ENCODE measurements around the gene NTSR1. TPM values are rescaled to one million over a fixed set of nuclear protein-coding genes. Genes with fewer than 3 reads are reported as not detected.

Gene NTSR1
- total and polyA plus RNA-seq, 2 experiments from 2014 or later = not detected

DNA sequence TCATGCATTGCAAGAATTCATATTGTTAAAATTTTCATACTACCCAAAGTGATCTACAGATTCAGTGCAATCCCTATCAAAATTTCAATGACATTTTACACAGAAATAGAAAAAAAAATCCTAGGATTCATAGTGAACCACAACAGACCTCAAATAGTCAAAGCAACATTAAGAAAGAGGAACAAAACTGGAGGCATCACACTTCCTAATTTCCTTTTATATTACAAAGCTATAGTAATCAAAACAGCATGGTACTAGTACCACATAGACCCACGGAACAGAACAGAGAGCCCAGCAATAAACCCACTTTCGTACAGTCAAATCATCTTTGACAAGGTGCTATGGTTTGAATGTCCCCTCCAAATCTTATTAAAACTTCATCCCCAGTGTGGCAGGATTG, 39.7 kb downstream of the NTSR1 start:
- H3F3A ChIP-seq (ENCODE audit: insufficient read depth) = no peaks in the 10 kb centered on the region
- no peak overlapping the region for H3K4me2 ChIP-seq (ENCODE audit: unreplicated experiment)
- 57 to 65% methylated on average over 2 of the region's 2 CpGs for WGBS, 2 experiments (ENCODE audit: low coverage in 1 of 2, low lambda C conversion rate in 2 of 2, missing lambda C conversion rate in 2 of 2)
- H3K9me2 ChIP-seq (ENCODE audit: insufficient read depth) = no peaks in the 10 kb centered on the region
- no peak overlapping the region for H3K4me3 ChIP-seq
- DNase-seq = no peak
- H3K27ac ChIP-seq = no peak overlapping the region
- H3K79me2 ChIP-seq (ENCODE audit: insufficient read depth) = no peaks in the 10 kb centered on the region
- no peak overlapping the region for H3K9ac ChIP-seq
- no peaks in the 10 kb centered on the region for H4K20me1 ChIP-seq (ENCODE audit: insufficient read depth)
- H2AFZ ChIP-seq = no peak overlapping the region
- no peaks in the 10 kb centered on the region for H3K9me3 ChIP-seq (ENCODE audit: low read depth)
- TF ChIP-seq EZH2phosphoT487 (IDR thresholded peaks at IDR 0.05; ENCODE audit: insufficient read depth, low read depth) (no peak), EZH2 (IDR thresholded peaks at IDR 0.05; ENCODE audit: insufficient read depth, poor library complexity, severe bottlenecking) (no peak)
- 0 out of 2 replicates have a peak, but pooled peaks cover 4% of the 10 kb centered on the region for H3K4me1 ChIP-seq (ENCODE audit: insufficient read depth)
- in situ Hi-C loops (cut with MboI) = loop anchor here (5.0 kb wide), 1 partner anchor 51 kb away; no protein-coding TSS in a partner anchor
- no peaks in the 10 kb centered on the region for H3K36me3 ChIP-seq (ENCODE audit: low read depth)
- peaks cover 6% of the 10 kb centered on the region; the same call in 1 of the 2 replicates for H3K27me3 ChIP-seq (replicated peaks; ENCODE audit: insufficient read depth)

DNA sequence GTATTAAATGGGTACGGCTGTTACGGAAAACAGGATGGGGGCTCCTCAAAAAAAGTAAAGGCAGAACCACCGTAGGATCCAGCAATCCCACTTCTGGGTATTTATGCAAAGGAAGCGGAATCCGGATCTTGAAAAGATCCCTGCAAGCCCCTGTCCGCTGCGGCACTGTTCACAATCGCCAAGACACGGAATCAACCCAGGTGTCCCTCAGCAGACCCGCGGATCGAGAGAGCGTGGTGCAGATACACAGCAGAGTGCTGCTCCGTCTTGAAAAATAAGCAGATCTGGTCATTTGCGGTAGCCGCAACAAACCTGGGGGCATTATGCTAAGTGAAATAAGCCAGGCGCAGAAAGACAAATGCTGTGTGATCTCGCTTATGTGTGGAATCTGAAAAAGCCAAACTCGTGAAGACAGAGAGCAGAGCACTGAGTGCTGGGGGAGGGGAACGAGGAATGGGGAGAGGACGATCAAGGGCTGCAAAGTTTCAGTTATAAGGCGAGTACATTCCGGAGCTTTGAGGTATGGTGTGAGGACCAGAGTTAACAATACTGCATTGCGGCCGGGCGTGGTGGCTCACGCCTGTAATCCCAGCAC, 41.3 kb downstream of the NTSR1 start:
- Histone ChIP-seq H3K4me3 (no peak overlapping the region), H3K9me2 (ENCODE audit: insufficient read depth) (no peaks in the 10 kb centered on the region), H3K79me2 (ENCODE audit: insufficient read depth) (no peaks in the 10 kb centered on the region), H3K27me3 (replicated peaks; ENCODE audit: insufficient read depth) (peaks cover 6% of the 10 kb centered on the region; the same call in 1 of the 2 replicates), H2AFZ (no peak overlapping the region), H3K9ac (no peak overlapping the region), H3F3A (ENCODE audit: insufficient read depth) (no peaks in the 10 kb centered on the region), H3K9me3 (ENCODE audit: low read depth) (no peaks in the 10 kb centered on the region), H3K36me3 (ENCODE audit: low read depth) (no peaks in the 10 kb centered on the region), H4K20me1 (ENCODE audit: insufficient read depth) (no peaks in the 10 kb centered on the region), H3K4me1 (ENCODE audit: insufficient read depth) (0 out of 2 replicates have a peak, but pooled peaks cover 4% of the 10 kb centered on the region), H3K4me2 (ENCODE audit: unreplicated experiment) (no peak overlapping the region), H3K27ac (no peak overlapping the region)
- in situ Hi-C loops (cut with MboI) = loop anchor here (5.0 kb wide), 1 partner anchor 53 kb away; no protein-coding TSS in a partner anchor
- no peak for TF ChIP-seq EZH2phosphoT487 (IDR thresholded peaks at IDR 0.05; ENCODE audit: insufficient read depth, low read depth)
- TF ChIP-seq EZH2 (IDR thresholded peaks at IDR 0.05; ENCODE audit: insufficient read depth, poor library complexity, severe bottlenecking) = no peak
- WGBS, 2 experiments (ENCODE audit: low coverage in 1 of 2, low lambda C conversion rate in 2 of 2, missing lambda C conversion rate in 2 of 2) = 58 to 59% methylated on average over 27 of the region's 27 CpGs
- no peak for DNase-seq

DNA sequence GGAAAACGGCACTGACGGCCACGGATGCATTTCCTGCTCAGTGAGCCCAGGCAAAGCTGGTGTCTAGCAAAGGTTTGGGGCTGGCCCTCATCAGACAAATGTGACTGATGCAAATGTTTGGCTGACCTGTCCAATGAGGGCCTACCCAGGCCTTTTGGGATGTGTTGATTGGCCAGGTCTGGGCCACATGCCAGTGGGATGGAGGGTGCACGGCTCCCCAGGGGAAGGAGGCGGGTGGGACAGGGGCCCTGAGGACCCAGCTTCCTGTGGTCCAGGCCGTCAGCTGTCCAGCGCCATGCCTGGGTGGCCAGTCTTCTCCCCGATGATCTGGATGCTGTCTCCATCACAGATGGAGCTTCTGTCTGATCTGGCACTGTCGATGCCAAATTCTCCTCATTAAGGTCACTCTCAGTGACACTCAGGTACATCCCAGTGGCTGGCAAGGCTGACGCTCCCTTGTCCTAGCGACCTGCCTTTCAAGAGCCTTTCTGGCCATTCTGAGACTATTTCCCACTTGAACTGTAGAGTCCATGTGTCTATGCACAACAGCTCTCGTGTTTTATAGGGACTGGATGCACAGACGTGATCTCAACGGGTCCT, 43.0 kb downstream of the NTSR1 start:
- H3K27ac ChIP-seq = no peak overlapping the region

DNA sequence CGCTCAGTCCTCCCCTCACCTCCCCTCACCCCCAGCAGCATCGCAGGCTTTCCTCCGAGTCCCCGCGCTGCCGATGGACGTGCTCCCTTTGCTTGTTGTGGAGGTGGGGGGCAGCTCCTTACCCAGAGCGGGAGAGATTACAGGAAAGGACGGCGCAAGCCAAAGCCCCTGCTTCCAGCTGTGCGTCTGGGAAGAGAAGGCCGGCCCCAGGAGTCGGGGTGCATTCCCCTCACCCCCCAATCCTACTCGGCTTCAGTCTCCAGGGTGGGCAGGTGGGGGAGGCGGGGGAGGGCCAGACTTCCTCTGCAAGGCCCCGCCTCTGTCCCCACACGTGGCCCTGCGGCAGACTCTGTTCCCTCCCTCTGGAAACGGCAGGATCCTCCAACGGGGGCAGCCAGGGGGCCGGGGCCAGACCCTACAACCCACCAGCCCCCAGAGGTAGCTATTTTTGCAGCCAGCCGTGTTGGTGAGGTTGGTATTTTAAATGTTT, 43.6 kb downstream of the NTSR1 start:
- no peaks in the 10 kb centered on the region for H3K36me3 ChIP-seq (ENCODE audit: low read depth)
- TF ChIP-seq EZH2 (IDR thresholded peaks at IDR 0.05; ENCODE audit: insufficient read depth, poor library complexity, severe bottlenecking) (no peak), EZH2phosphoT487 (IDR thresholded peaks at IDR 0.05; ENCODE audit: insufficient read depth, low read depth) (no peak)
- H2AFZ ChIP-seq = no peak overlapping the region
- no peaks in the 10 kb centered on the region for H3K9me2 ChIP-seq (ENCODE audit: insufficient read depth)
- DNase-seq = no peak
- no peaks in the 10 kb centered on the region for H3F3A ChIP-seq (ENCODE audit: insufficient read depth)
- no peaks in the 10 kb centered on the region for H3K9me3 ChIP-seq (ENCODE audit: low read depth)
- H3K4me3 ChIP-seq = no peak overlapping the region
- H3K27ac ChIP-seq = no peak overlapping the region
- in situ Hi-C loops (cut with MboI) = no loop called here
- peaks cover 11% of the 10 kb centered on the region for H3K27me3 ChIP-seq (replicated peaks; ENCODE audit: insufficient read depth)
- H3K4me2 ChIP-seq (ENCODE audit: unreplicated experiment) = no peak overlapping the region
- H3K4me1 ChIP-seq (ENCODE audit: insufficient read depth) = 0 out of 2 replicates have a peak, but pooled peaks cover 4% of the 10 kb centered on the region
- no peaks in the 10 kb centered on the region for H3K79me2 ChIP-seq (ENCODE audit: insufficient read depth)
- H3K9ac ChIP-seq = no peak overlapping the region
- 18 to 19% methylated on average over 19 to 22 of the region's 22 CpGs for WGBS, 2 experiments (ENCODE audit: low coverage in 1 of 2, low lambda C conversion rate in 2 of 2, missing lambda C conversion rate in 2 of 2)
- H4K20me1 ChIP-seq (ENCODE audit: insufficient read depth) = no peaks in the 10 kb centered on the region

More for the DNA sequence above, 43.0 kb downstream of the NTSR1 start:
- Histone ChIP-seq H3K27me3 (replicated peaks; ENCODE audit: insufficient read depth) (peaks cover 8% of the 10 kb centered on the region), H3K79me2 (ENCODE audit: insufficient read depth) (no peaks in the 10 kb centered on the region), H3K4me1 (ENCODE audit: insufficient read depth) (0 out of 2 replicates have a peak, but pooled peaks cover 4% of the 10 kb centered on the region), H2AFZ (no peak overlapping the region), H3K4me2 (ENCODE audit: unreplicated experiment) (no peak overlapping the region), H3K4me3 (no peak overlapping the region), H3K36me3 (ENCODE audit: low read depth) (no peaks in the 10 kb centered on the region), H3F3A (ENCODE audit: insufficient read depth) (no peaks in the 10 kb centered on the region), H4K20me1 (ENCODE audit: insufficient read depth) (no peaks in the 10 kb centered on the region), H3K9me3 (ENCODE audit: low read depth) (no peaks in the 10 kb centered on the region), H3K9me2 (ENCODE audit: insufficient read depth) (no peaks in the 10 kb centered on the region), H3K9ac (no peak overlapping the region)
- in situ Hi-C loops (cut with MboI) = no loop called here
- no peak for DNase-seq
- WGBS, 2 experiments (ENCODE audit: low coverage in 1 of 2, low lambda C conversion rate in 2 of 2, missing lambda C conversion rate in 2 of 2) = 76 to 79% methylated on average over 14 of the region's 14 CpGs
- TF ChIP-seq EZH2phosphoT487 (IDR thresholded peaks at IDR 0.05; ENCODE audit: insufficient read depth, low read depth) = no peak
- TF ChIP-seq EZH2 (IDR thresholded peaks at IDR 0.05; ENCODE audit: insufficient read depth, poor library complexity, severe bottlenecking) = no peak
